NOMO-1 treated with dmso at 0.1 percent for 144 hours (cell line): ENCODE measurements around the gene VAV2.
"Not testable (repeated sequence)": the region's sequence is repeated elsewhere in the genome, so short reads cannot be mapped to it uniquely, and the experiment has no call there.

ENCODE experiments used
- DNase-seq: peaks from one replicate; lab custom pipeline; 2025; ENCODE audit not compliant: unreplicated experiment; lab: John Stamatoyannopoulos, UW

Gene VAV2

GRCh38 chr9:133998915-133999595 lies 6.9 kb upstream of the VAV2 start:
- DNase-seq, result no peak

- no peak for DNase-seq
Measured at GRCh38 chr9:133997584-133997983, 5.5 kb upstream of the VAV2 start.

- DNase-seq, result no peak
Measured at GRCh38 chr9:133996531-133997520, 4.7 kb upstream of the VAV2 start.

- no peak for DNase-seq
Measured at GRCh38 chr9:133995012-133995896, 3.1 kb upstream of the VAV2 start.

- DNase-seq, result no peak
Measured at GRCh38 chr9:133994353-133995011, 2.4 kb upstream of the VAV2 start.

- no peak for DNase-seq
Measured at GRCh38 chr9:133993635-133994253, 1.6 kb upstream of the VAV2 start.

- peak; percentile 40 for DNase-seq
Measured at GRCh38 chr9:133992780-133993634, 883 bp upstream of the VAV2 start.

GRCh38 chr9:133991214-133991921 lies 756 bp downstream of the VAV2 start:
- no peak for DNase-seq

- DNase-seq, result no peak
Measured at GRCh38 chr9:133990366-133991213, 1.5 kb downstream of the VAV2 start.

GRCh38 chr9:133989625-133990365 lies 2.3 kb downstream of the VAV2 start:
- no peak for DNase-seq

- DNase-seq, result not testable (repeated sequence)
Measured at GRCh38 chr9:133988771-133989170, 3.4 kb downstream of the VAV2 start.

- DNase-seq, result no peak
Measured at GRCh38 chr9:133987946-133988665, 4.0 kb downstream of the VAV2 start.

GRCh38 chr9:133987446-133987788 lies 4.7 kb downstream of the VAV2 start:
- DNase-seq, result no peak

- DNase-seq, result no peak
Measured at GRCh38 chr9:133986774-133987445, 5.2 kb downstream of the VAV2 start.

- no peak for DNase-seq
Measured at GRCh38 chr9:133986061-133986460, 6.1 kb downstream of the VAV2 start.
